GM10248 (cell line): ENCODE data around the gene UBE2G1.
A peak's percentile ranks its signal among the peaks of the same experiment; 100 is the strongest.

Source experiments
- CTCF ChIA-PET: fragments of 300-600 bp; sonication (Branson Sonifier 250); formaldehyde crosslinking; extraction: SDS; loops from one replicate; lab custom pipeline; 2021; ENCODE audit warnings: antibody characterized with exemption; lab: Yijun Ruan, JAX
- POLR2A ChIA-PET: fragments of 350-650 bp; sonication (Branson Sonifier 250); formaldehyde crosslinking; extraction: SDS; loops from one replicate; lab custom pipeline; 2020; ENCODE audit warnings: antibody characterized with exemption; lab: Yijun Ruan, JAX
- DNase-seq: peaks from one replicate; pipeline ENCODE4 v3.0.0; 2012; ENCODE audit errors: extremely low spot score
- CTCF ChIP-seq: IDR thresholded peaks from 2 replicates; pipeline ENCODE4 v1.5.1; 2012; ENCODE audit warnings: mild to moderate bottlenecking, low read depth; ENCODE audit errors: extremely low read depth, missing control alignments, control extremely low read depth

The UBE2G1 gene

GRCh38 chr17:4272213-4272971 is 94.1 kb downstream of the UBE2G1 start:
- TF ChIP-seq CTCF, result no peak
- DNase-seq, result no peak
- POLR2A ChIA-PET, result no interaction called here
- CTCF ChIA-PET, result interaction anchor here (1.0 kb wide), 1 partner anchor 57 kb away, joined by 4 read pairs; no protein-coding TSS in a partner anchor

- CTCF ChIA-PET, result no interaction called here
- POLR2A ChIA-PET, result no interaction called here
- no peak for TF ChIP-seq CTCF
- no peak for DNase-seq
These were observed 95.7 kb downstream of the UBE2G1 start for GRCh38 chr17:4270736-4271135.

- POLR2A ChIA-PET, result interaction anchor here (0.6 kb wide), 1 partner anchor 441 kb away, joined by 3 read pairs; no protein-coding TSS in a partner anchor
- no peak for TF ChIP-seq CTCF
- no peak for DNase-seq
- CTCF ChIA-PET, result no interaction called here
These were observed 96.6 kb downstream of the UBE2G1 start for GRCh38 chr17:4269915-4270314.

GRCh38 chr17:4267402-4267801 is 99.1 kb downstream of the UBE2G1 start:
- POLR2A ChIA-PET, result no interaction called here
- CTCF ChIA-PET, result interaction anchor here (0.8 to 2.2 kb wide), 5 partner anchors 8 to 67 kb away, joined by 3 to 7 read pairs (median 4); no protein-coding TSS in a partner anchor
- no peak for TF ChIP-seq CTCF
- no peak for DNase-seq

- ChIA-PET POLR2A (no interaction called here), CTCF (interaction anchor here (1.1 to 2.2 kb wide), 3 partner anchors 9 to 66 kb away, joined by 3 to 7 read pairs (median 5); no protein-coding TSS in a partner anchor)
- DNase-seq, result no peak
- TF ChIP-seq CTCF, result no peak
These were observed 99.9 kb downstream of the UBE2G1 start for GRCh38 chr17:4266550-4266949.

- peak; percentile 99 for DNase-seq
- POLR2A ChIA-PET, result interaction anchor here (0.6 to 0.9 kb wide), 4 partner anchors 8 to 120 kb away, joined by 3 to 4 read pairs (median 4); partner anchors contain the start of genes CYB5D2 and ZZEF1
- TF ChIP-seq CTCF, result peak; percentile 15
- CTCF ChIA-PET, result interaction anchor here (1.3 to 7.5 kb wide), 3 partner anchors 13 to 23 kb away, joined by 3 to 72 read pairs (median 4); no protein-coding TSS in a partner anchor
These were observed 102.9 kb downstream of the UBE2G1 start, which contains the start of gene ANKFY1 for GRCh38 chr17:4263282-4264215. TSS of gene ANKFY1 (minus strand) at chr17:4263979. CDS start at chr17:4263941, 38 bp downstream.
